ENCODE measurements around the gene SARS2.

- TF ChIP-seq POLR2AphosphoS5 (IDR thresholded peaks at IDR 0.05; ENCODE audit: insufficient read depth in 1 of 2, low read depth in 1 of 2) (peak; percentile 86 to 94), CTCF (IDR thresholded peaks at IDR 0.05) (peak; percentile 95 to 98 (median 97))
These were observed at the start of gene SARS2 for GRCh38 chr19:38929929-38930775.

Measured in vagina (tissue), 2 donors.